EH (cell line): Measurements from ENCODE around the gene OR2G6.
"Not testable (repeated sequence)": the region's sequence is repeated elsewhere in the genome, so short reads cannot be mapped to it uniquely, and the experiment has no call there.

Experiments used
- DNase-seq: peaks from one replicate; pipeline ENCODE4 v3.0.0-alpha.2; 2015; ENCODE audit warnings: low read depth

OR2G6 gene

DNA sequence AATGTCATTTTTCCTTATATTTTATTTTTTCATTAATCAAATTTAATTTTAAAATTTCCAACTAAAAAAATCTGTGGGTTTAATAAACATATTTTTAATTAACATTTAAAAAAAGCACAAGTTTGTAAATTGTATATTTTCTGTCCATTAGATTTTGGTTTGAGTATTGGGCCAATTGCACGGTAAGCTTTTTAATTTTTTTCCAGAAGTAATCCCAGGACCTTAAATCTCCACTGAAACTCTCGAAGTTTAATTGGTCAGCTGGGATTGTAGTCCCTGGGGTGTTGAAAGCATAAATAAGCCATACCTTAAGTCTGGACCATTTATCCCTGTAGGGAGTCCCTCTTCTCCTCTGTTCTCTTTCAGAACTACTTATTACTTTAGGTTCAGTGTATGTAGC is at the start of gene OR2G6:
Gene OR2G6, plus strand, starts transcription at position 301 of the 400 bp plus-strand sequence. CDS start 13,574 bp downstream, outside the sequence.
- not testable (repeated sequence) for DNase-seq

- DNase-seq = not testable (repeated sequence)
Measured at GRCh38 chr1:248459117-248459516, 48.8 kb upstream of the OR2G6 start.

DNA sequence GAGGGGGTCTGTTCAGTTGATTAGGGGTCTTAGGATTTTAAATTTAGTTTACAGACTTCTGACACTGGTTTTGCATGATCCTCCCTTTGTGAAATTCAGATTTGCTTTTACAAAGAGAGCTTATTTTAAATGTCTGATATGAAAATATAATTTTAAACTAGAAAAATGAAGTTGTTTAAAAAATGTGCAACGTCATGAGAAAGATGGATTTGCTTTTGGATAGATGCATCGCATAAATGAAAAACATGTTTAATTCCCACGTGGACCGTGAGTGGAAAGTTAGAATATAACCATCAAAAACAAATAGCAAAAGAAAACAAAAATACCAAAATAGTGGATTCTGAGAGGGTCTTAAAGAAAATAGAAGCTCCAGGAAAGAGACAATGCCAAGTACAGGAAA is 36.7 kb upstream of the OR2G6 start:
- no peak for DNase-seq

GRCh38 chr1:248472111-248472510 is 35.8 kb upstream of the OR2G6 start:
- not testable (repeated sequence) for DNase-seq

GRCh38 chr1:248473051-248473450 is 34.8 kb upstream of the OR2G6 start, which contains the start of gene OR2T3:
TSS of gene OR2T3 (plus strand) at chr1:248473351. CDS start at chr1:248473351, 0 bp downstream.
- not testable (repeated sequence) for DNase-seq

GRCh38 chr1:248475660-248476059 is 32.2 kb upstream of the OR2G6 start:
- DNase-seq = not testable (repeated sequence)

DNA sequence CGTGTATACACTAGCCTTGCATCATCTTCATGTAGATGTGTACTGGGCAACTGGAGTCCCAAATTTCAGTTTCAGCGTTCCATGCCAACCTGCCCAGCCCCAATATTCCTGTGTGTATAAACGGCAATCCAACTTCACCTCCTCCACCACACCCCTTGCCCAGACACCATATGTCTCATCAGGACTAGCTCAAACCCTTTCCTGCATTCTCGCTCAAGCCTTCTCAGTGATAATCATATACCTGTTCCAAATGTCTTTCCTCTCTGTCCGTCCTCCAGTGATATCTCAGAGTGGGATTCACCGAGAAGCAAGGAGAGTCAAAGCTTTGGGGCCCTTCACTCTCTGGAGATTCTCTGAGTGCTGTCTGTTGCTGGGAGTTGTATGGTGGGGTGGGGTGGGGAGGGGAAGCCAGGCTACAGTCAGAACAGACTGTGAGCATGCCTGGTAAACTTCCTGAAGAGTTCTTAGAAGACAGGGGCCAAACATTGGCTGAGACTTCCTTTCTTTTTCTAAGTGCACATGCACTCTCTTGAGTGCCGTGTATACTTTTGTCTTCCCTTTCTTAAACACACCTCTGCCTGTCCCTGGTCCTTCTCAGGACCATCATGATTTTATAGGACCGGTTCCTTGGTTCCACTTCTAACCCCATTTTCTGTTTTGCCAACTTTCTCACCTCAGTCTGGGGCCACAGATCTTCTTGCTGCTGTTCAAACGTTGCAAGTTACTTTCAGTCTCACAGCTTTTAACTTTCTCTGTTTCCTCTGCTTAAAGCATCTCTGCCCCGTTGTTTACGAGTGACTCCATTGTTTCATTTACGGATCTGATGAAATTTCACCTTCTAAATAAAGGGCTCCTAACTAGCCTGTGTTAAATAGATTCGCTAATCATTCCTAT is 25.9 kb upstream of the OR2G6 start:
- DNase-seq = not testable (repeated sequence)

DNA sequence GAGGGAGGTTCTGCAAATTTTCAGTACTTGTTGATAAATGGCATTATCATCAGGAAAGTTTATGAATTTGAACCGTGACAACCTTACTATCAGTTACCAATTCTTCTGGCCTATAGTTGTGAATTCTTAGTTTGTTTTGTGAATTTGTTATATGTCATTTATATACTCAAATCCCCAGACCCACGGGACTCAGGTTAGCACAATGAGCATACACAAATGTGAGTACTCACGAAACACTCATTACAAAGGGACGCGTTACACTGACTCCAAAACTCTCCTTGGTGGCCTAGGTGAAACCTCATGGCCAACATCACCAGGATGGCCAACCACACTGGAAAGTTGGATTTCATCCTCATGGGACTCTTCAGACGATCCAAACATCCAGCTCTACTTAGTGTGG is 19.6 kb upstream of the OR2G6 start, which contains the start of gene OR2T5:
Gene OR2T5, plus strand, starts transcription at position 301 of the 400 bp plus-strand sequence. Its CDS starts 0 bp downstream, at position 301.
- DNase-seq = not testable (repeated sequence)

DNA sequence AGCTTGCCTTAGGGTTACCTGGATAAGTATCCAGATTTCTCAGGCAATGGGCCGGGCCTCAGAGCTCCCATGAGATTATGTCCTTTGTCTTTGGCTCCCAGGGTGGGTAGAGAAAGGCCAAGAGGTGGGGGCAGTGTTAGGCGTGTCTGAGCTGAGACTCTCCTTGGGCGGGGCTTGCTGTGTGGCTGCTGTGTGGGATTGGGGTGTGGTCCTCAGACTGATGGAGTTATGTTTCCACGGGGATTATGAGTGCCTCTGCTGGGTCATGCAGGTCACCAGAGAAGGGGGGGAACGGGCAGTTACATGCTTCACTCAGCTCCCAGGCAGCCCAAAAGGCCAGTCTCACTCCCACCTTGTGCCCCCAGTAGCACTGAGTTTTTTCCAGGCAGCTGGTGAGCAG is 11.2 kb upstream of the OR2G6 start:
- DNase-seq = not testable (repeated sequence)

DNA sequence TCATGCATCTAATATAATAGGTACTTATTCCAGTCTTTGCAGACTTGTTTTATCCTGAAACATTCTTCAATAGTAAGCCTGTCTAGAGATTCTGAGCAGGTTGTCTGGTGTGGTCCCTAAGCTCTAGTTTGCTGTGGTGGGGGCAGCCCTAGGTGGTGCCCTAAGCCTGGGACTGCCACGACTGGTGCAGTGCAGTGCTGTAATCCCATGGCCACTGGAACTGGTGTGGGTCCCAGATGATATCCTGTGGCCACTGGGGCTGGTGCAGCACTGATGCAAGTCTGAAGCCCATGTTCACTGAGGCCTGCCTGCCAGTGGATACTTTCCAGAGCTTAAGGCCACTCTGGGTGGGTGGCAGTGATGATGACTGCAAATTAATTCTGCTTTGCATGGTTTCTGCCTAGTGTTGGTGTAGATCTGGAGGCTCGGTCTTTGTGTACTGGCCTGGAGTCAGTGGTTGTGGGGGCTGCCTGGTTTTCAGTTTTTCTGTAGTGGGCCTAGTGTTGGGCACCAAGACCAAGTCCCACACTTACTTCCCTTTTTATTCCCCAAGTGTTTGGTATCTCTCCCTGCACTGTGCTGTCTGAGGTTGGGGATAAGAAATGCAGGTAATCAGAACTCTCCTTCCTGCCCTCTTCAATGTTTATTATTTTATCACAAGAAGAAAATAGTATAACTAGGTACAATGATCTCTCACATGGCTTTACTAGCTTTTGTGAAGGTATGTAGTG is 7.4 kb upstream of the OR2G6 start:
- not testable (repeated sequence) for DNase-seq

GRCh38 chr1:248510217-248510616 is 2.3 kb downstream of the OR2G6 start:
- not testable (repeated sequence) for DNase-seq

GRCh38 chr1:248521856-248522255 is 14.0 kb downstream of the OR2G6 start:
- no peak for DNase-seq

- DNase-seq = not testable (repeated sequence)
Measured at GRCh38 chr1:248537449-248537848, 29.6 kb downstream of the OR2G6 start.

DNA sequence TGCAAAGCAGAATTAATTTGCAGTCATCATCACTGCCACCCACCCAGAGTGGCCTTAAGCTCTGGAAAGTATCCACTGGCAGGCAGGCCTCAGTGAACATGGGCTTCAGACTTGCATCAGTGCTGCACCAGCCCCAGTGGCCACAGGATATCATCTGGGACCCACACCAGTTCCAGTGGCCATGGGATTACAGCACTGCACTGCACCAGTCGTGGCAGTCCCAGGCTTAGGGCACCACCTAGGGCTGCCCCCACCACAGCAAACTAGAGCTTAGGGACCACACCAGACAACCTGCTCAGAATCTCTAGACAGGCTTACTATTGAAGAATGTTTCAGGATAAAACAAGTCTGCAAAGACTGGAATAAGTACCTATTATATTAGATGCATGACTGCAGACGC is 39.5 kb downstream of the OR2G6 start:
- DNase-seq = not testable (repeated sequence)

DNA sequence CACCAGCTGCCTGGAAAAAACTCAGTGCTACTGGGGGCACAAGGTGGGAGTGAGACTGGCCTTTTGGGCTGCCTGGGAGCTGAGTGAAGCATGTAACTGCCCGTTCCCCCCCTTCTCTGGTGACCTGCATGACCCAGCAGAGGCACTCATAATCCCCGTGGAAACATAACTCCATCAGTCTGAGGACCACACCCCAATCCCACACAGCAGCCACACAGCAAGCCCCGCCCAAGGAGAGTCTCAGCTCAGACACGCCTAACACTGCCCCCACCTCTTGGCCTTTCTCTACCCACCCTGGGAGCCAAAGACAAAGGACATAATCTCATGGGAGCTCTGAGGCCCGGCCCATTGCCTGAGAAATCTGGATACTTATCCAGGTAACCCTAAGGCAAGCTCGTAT is 43.2 kb downstream of the OR2G6 start:
- not testable (repeated sequence) for DNase-seq

- not testable (repeated sequence) for DNase-seq
Measured at GRCh38 chr1:248562672-248563071, 54.8 kb downstream of the OR2G6 start, which contains the start of gene OR2T29. TSS of gene OR2T29 (minus strand) at chr1:248562772. CDS start at chr1:248559491, 3,281 bp downstream.

- DNase-seq = not testable (repeated sequence)
Measured at GRCh38 chr1:248565530-248566373, 57.9 kb downstream of the OR2G6 start.

- not testable (repeated sequence) for DNase-seq
Measured at GRCh38 chr1:248569049-248569448, 61.2 kb downstream of the OR2G6 start.

- not testable (repeated sequence) for DNase-seq
Measured at GRCh38 chr1:248570811-248571210, 62.9 kb downstream of the OR2G6 start.

DNA sequence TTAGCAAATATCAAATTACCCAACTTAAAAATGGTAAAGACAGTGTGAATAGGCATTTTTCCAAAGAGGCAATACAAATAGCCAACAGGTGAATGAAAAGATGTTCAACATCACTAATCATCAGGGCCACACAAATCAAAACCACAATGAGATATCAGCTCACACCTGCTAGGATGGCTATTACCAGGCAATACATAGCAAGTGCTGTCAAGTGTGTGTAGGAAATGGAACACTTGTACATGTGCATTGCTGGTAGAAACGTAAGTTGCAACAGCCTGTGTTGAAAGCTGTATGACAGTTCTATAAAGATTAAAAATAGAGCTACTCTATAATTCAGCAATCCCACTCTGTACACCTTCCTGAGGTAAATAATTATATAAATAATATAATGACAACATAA is 64.2 kb downstream of the OR2G6 start:
- not testable (repeated sequence) for DNase-seq

DNA sequence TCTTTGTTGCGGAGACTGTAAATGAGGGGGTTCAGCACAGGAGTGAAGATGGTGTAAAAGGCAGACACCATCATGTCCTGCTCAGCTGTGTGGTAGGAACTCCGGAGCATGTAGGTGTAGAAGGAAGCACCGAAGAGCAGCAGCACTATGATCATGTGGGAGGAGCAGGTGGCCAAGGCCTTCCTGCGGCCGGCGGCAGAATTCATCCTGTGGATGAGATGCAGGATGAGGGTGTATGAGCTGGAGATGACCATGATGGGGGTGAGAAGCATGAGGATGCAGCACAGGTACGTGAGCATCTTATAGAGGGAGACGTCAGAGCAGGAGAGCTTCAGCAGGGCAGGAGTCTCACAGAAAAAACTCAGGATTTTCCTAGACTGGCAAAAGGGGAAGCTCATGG is 66.0 kb downstream of the OR2G6 start:
- not testable (repeated sequence) for DNase-seq
